SH-SY5Y (cell line): Measurements from ENCODE around the gene PLET1.

Experiments
- GATA2 ChIP-seq: IDR thresholded peaks from 2 replicates; pipeline ENCODE4 v1.6.1; 2011; ENCODE audit warnings: mild to moderate bottlenecking, low read depth, low read length
- GATA3 ChIP-seq: IDR thresholded peaks from 2 replicates; pipeline ENCODE4 v1.6.1; 2011; ENCODE audit warnings: low read depth, mild to moderate bottlenecking, low read length, moderate library complexity

PLET1 gene

DNA sequence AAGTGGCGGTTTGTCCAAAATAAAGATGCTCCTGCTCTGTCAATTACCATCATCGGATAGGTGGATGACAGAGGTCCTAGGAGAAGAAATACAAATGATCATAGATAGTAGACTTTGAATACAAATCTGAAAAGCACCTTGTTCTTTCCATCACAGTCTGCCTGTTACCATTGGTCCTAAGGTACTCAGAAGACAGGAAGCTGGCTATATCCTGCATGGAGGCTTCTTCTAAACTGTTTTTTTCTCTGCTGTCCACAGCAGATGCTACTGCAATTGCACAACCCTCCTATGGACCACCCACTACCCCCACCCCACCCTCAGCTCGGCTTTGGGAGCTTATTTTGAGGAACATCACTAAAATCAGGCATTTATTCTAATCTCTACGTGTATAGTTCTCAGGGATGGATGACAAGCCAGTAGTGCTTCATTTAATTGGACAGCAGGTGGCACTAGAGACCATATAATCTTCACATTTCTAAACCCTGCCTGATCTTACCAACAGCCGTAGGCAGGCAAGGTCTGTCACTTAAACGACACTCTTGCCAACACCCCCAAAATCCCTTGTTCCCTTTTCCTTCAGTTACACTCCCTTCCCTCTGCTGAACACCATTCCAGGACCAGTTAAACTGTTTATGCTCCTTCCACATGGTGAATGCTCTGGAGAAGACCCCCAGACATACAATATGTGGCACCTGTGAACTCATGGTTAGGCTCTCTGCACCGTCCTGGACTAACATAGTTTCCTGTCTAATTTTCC, 41.0 kb downstream of the PLET1 start:
- TF ChIP-seq GATA2 (no peak), GATA3 (no peak)

DNA sequence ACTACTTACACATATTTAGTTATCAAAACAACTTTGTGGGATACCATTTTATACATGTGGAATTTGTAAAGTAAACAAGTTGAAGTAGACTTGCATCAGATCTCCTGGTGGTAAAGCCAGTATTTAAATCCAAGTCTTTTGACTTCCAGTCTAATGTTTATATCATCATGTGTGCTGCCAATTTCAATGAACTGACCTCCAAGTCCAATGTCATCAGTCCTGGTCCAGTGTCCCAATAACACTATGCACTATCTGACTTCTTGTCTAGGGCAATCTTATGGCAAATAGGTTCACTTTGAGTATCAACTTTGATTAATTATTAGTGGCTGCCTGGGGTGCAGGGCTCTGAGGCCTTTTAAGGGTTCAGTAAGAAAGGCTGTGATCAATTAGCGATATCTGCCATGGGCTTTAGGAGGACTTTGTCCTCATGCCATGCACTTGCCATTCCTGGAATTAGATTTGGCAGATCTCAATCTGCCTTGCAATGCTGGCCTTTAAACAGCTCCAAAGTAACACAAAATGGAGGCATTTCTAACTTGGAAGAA, 44.0 kb downstream of the PLET1 start:
- TF ChIP-seq GATA2 (no peak), GATA3 (no peak)

DNA sequence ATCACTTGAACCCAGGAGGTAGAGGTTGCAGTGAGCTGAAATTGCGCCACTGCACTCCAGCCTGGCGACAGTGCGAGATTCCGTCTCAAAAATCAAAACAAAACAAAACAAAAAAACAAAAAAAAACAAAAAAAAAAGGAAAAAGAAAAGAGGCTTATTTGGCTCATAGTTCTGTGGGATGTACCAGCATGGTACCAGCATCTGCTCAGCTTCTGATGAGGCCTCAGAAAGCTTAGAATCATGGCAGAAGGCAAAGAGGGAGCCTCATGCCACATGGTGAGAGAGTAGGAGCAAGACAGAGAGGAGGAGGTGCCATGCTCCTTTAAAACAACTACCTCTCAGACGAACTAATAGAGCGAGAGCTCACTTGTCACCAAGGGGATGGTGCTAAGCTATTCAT, 45.0 kb downstream of the PLET1 start:
- TF ChIP-seq GATA3 (no peak), GATA2 (no peak)

DNA sequence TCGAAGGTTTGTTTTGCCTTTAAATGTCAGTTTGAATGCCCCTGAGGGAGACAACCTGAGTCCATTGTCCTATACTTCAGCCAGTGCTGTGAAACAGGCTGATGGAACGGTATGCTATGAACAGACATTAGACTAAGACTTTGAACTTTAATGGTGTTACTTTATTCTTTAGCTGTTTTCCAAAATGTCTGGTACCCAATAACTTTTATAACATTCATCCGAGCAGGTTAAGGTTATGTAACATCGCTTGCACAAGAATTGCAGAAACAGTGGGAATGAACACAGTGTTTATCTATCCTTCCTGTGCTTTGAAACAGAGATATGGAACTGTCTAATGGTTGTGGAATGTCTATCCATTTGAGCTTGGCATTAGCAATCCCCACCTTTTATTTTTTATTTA, 46.9 kb downstream of the PLET1 start:
- TF ChIP-seq GATA3: no peak
- TF ChIP-seq GATA2: no peak

DNA sequence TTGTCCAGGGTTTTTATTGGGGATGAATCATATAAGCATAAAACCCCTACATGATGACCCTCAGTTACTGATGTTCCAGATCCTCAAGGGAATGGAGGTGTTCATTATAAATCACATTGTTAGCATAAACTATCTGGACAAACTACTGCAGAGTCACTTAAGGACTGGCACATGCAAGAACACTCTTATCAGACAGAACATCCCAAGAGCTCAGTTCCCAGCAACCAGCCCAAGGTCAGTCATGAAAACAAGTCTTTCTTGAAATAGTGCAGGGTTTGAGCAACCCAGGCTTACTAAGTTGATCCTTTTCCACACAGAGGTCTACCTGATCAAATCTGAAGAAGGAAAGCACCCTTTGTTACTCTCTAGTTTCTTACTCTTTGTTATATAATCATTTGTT, 48.0 kb downstream of the PLET1 start:
- TF ChIP-seq GATA3 (no peak), GATA2 (no peak)

DNA sequence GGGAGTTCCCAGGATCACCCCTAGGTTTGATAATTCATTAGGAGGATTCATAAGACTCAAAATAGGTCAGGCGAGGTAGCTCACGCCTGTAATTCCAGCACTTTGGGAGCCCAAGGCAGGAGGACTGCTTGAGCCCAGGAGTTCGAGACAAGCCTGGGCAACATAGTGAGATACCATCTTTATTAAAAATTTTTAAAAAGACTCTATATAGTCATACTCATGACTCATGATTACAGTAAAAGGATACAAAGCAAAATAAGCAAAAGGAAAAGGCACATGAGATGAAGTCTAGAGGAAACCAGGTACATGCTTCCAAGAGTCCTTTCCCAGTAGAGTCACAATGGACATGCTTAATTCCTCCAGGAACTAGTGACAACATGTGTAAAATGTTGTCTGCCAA, 48.4 kb downstream of the PLET1 start:
- TF ChIP-seq GATA2 (no peak), GATA3 (no peak)

DNA sequence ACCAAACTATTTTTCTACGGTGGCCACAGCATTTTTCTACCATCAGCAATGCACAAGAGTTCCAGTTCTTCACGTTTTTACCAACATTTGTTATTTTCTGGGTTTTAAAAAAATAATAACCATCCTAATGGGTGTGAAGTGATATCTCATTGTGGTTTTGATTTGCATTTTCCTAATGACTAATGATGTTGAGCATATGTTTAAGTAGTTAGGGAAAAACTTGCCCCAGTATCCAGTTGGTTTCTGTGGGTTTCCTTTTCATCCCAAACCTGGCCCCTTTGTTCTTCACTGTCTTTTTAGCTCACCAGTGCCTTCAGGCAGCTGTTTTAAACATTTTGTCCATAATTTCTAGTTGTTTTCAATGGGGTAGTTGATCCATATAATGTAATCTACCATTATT, 49.1 kb downstream of the PLET1 start:
- no peak for TF ChIP-seq GATA3
- no peak for TF ChIP-seq GATA2

DNA sequence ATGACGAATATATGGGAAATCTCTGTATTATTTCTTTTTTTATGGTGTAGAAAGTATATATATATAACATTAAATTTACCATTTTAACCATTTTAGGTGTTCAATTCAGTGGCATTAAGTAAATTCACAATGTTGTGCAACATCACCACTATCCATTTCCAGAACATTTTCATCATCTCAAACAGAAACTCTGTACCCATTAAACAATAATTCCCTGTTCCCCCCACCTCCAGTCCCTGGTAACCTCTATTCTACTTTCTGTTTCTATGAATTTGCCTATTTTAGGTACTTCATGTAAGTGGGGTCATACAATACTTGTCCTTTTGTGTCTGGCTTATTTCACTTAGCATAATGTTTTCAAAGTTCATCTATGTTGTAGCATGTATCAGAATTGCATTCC, 49.8 kb downstream of the PLET1 start:
- no peak for TF ChIP-seq GATA3
- no peak for TF ChIP-seq GATA2

DNA sequence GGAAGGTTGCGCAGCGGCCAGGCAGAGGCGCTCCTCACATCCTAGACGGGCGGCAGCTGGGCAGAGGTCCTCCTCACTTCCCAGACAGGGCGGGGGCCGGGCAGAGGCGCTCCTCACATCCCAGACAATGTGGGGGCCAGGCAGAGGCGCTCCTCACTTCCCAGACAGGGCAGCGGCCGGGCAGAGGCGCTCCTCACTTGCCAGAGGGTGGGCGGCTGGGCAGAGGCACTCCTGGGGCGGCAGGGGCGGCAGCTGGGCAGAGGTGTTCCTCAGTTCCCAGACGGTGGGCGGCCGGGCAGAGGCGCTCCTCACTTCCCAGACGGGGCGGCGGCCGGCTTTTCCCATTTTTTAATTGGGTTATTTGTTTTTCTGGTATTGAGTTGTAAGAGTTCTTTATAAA, 54.6 kb downstream of the PLET1 start:
- no peak for TF ChIP-seq GATA2
- no peak for TF ChIP-seq GATA3

DNA sequence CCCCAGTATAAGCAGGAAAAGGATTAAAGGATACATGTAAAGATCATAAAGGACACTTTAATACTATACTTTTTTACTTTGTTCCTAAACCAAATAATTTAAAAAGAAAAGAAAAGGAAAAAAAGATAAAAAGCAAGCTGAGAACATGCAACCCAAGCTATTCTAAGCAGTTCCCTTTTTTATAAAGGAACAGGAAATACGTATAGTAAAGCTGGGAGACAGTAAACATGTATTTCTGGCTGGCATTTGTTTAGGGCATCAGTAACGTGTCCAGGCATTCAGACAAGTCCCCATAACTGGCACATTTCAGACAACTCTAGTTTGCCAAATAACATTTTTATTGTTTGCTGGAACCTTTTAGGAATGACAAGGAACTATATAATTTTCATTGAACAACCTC, 60.4 kb downstream of the PLET1 start:
- TF ChIP-seq GATA3: no peak
- TF ChIP-seq GATA2: no peak
